Measurements from ENCODE around the gene TRAP1. TPM values are rescaled to one million over a fixed set of nuclear protein-coding genes. Genes with fewer than 3 reads are reported as not detected.

The TRAP1 gene
- polyA plus RNA-seq, 1 of the 3 experiments (the other 2 are of a cell fraction): 129 TPM

DNA sequence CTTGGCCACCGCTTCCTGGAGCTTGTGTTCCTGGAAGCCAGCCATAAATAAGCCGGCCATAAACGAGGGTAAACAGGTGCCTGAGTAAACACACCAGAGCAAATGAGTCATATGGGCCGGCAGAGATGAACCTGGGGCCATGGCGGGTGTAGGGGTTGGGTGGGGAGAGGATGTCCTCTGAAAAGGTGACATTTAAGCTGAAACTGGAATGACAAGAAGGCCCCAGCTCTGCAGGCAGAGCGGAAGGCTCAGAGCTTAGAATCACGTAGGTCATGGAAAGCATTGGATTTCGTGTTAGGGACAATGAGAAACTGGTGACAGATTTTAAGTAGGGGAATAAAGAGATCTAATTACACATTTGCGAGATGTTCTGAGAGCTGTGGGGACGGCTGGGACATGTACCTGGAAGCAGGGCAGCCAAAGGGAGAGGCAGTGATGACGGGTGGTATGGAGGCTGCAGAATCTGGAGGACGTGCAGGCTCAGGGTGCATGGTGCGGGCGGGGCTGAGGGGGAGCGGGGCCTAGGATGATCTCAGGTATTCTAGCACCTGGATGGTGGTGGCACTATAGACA is 70.9 kb downstream of the TRAP1 start:
- Histone ChIP-seq H3K4me3 (ENCODE audit: low read depth in 2 of 2, low read length in 1 of 2) (no peak overlapping the region), H3K27ac (ENCODE audit: low read depth in 2 of 2, low read length in 1 of 2) (no peak overlapping the region), H2AFZ (ENCODE audit: low read depth) (no peak overlapping the region), H3K9ac (no peak overlapping the region), H3K9me2 (no peaks in the 10 kb centered on the region), H3K9me3 (no peaks in the 10 kb centered on the region), H3K79me2 (ENCODE audit: insufficient read depth) (no peaks in the 10 kb centered on the region), H3K4me2 (no peak overlapping the region), H3K36me3 (replicated peaks in 1 of 2; ENCODE audit: control insufficient read depth in 1 of 2, insufficient read depth in 2 of 2, low read length in 1 of 2) (peaks cover 0 to 3% of the 10 kb centered on the region in 2 experiments), H3K4me1 (ENCODE audit: control insufficient read depth in 1 of 2, insufficient read depth in 2 of 2, low read depth in 1 of 2, low read length in 1 of 2) (peaks cover 0 to 21% of the 10 kb centered on the region in 2 experiments; a peak in 1 of 4 replicates), H3F3A (replicated peaks; ENCODE audit: insufficient read depth) (no peaks in the 10 kb centered on the region), H4K20me1 (ENCODE audit: insufficient read depth) (no peaks in the 10 kb centered on the region), H3K27me3 (ENCODE audit: insufficient read depth) (no peaks in the 10 kb centered on the region)
- DNase-seq: no peak
- ChIA-PET POLR2A (no interaction called here), CTCF (interaction anchor here (0.7 kb wide), 1 partner anchor 11 kb away, joined by 3 read pairs; no protein-coding TSS in a partner anchor)
- TF ChIP-seq RAD21 (IDR thresholded peaks at IDR 0.05; ENCODE audit: low read length) (no peak), TAF1 (IDR thresholded peaks at IDR 0.05; ENCODE audit: borderline replicate concordance, low read depth, low read length) (no peak), EP300 (IDR thresholded peaks at IDR 0.05; ENCODE audit: borderline replicate concordance in 1 of 2, low read depth in 1 of 2, low read length in 1 of 2) (no peak), MEF2A (IDR thresholded peaks at IDR 0.05; ENCODE audit: borderline replicate concordance, low read depth) (no peak), RCOR1 (IDR thresholded peaks at IDR 0.05; ENCODE audit: low read length) (no peak), FOXJ3 (CRISPR knock-in tag; IDR thresholded peaks at IDR 0.05) (no peak), POLR2AphosphoS5 (IDR thresholded peaks at IDR 0.05; ENCODE audit: low read depth, low read length) (no peak), FOXM1 (IDR thresholded peaks at IDR 0.05; ENCODE audit: low read depth) (no peak), EZH2phosphoT487 (IDR thresholded peaks at IDR 0.05; ENCODE audit: borderline replicate concordance, low read depth) (no peak), FOSL2 (IDR thresholded peaks at IDR 0.05; ENCODE audit: borderline replicate concordance, low read depth) (no peak)
- TF ChIP-seq, protein P1, sequence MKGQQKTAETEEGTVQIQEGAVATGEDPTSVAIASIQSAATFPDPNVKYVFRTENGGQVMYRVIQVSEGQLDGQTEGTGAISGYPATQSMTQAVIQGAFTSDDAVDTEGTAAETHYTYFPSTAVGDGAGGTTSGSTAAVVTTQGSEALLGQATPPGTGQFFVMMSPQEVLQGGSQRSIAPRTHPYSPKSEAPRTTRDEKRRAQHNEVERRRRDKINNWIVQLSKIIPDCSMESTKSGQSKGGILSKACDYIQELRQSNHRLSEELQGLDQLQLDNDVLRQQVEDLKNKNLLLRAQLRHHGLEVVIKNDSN (IDR thresholded peaks at IDR 0.05; ENCODE audit: borderline replicate concordance, low read depth): no peak
- TF ChIP-seq, protein P2, sequence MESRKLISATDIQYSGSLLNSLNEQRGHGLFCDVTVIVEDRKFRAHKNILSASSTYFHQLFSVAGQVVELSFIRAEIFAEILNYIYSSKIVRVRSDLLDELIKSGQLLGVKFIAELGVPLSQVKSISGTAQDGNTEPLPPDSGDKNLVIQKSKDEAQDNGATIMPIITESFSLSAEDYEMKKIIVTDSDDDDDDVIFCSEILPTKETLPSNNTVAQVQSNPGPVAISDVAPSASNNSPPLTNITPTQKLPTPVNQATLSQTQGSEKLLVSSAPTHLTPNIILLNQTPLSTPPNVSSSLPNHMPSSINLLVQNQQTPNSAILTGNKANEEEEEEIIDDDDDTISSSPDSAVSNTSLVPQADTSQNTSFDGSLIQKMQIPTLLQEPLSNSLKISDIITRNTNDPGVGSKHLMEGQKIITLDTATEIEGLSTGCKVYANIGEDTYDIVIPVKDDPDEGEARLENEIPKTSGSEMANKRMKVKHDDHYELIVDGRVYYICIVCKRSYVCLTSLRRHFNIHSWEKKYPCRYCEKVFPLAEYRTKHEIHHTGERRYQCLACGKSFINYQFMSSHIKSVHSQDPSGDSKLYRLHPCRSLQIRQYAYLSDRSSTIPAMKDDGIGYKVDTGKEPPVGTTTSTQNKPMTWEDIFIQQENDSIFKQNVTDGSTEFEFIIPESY (IDR thresholded peaks at IDR 0.05; ENCODE audit: borderline replicate concordance, low read depth): no peak
- TF ChIP-seq, protein P3, sequence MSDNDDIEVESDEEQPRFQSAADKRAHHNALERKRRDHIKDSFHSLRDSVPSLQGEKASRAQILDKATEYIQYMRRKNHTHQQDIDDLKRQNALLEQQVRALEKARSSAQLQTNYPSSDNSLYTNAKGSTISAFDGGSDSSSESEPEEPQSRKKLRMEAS (IDR thresholded peaks at IDR 0.05; ENCODE audit: low read depth): no peak
- WGBS (ENCODE audit: low lambda C conversion rate): 80% methylated on average over 15 of the region's 15 CpGs
